ENCODE measurements around the gene MIA2.
"Not testable (repeated sequence)": the region's sequence is repeated elsewhere in the genome, so short reads cannot be mapped to it uniquely, and the experiment has no call there.

The MIA2 gene

DNA sequence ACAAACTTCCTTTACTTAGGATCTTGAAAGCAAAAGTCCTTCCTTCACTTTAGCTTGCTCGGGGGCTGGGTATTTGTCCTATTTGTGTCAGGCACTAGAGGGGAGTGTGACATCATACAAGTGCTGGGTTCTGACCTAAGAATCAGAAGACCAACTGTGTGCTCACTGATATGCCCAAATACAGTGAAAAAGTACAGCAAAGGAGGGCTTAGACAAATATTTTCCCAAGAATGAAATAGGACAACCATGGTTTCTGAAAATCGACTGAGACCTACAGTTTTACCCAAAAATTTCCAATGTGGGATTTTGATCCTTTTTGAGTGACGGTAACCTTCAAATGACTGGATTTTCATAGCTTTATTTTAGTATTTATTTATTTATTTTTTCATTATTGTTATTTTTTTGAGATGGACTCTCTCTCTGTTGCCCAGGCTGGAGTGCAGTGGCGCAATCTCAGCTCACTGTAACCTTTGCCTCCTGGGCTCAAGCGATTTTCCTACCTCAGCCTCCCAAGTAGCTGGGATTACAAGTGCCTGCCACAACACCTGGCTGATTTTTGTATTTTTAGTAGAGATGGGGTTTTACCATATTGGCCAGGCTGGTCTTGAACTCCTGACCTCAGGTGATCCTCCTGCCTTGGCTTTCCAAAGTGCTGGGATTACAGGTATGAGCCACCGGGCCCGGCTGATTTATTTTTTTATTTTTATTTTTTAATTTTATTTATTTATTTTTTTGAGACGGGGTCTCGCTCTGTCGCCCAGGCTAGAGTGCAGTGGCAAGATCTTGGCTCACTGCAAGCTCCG, 1.8 kb upstream of the MIA2 start:
- DNase-seq = peak in 2 of 58 donors; percentile 6 to 20

DNA sequence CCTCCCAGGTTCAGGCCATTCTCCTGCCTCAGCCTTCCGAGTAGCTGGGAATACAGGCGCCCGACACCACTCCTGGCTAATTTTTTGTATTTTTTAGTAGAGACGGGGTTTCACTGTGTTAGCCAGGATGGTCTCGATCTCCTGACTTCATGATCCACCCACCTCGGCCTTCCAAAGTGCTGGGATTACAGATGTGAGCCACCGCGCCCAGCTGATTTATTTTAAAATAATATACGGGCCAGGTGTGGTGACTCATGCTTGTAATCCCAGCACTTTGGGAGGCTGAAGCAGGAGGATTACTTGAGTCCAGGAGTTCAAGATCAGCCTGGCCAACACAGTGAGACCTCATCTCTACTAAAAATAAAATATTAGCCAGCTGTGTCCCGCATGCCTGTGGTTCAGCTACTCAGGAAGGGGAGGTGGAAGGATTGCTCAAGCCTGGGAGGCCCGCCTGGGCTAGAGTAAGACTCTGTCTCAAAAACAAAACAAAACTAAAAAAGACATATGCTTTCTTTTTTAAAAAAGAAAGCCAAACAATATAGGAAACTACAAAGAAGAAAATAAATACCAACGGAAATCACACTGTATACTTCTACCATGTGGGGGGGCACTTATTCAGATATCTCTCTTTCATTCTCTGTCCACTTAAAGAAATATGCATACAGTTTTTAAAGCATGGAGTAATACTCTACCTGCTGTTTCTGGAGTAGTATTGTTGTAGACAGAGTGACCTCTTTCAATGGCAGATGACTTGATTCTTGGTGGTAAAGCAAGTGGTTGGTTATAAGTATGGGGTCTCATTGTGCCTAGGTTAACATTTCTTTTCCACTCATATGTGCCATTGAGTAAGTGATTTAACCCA, 930 bp upstream of the MIA2 start:
- DNase-seq = no peak

DNA sequence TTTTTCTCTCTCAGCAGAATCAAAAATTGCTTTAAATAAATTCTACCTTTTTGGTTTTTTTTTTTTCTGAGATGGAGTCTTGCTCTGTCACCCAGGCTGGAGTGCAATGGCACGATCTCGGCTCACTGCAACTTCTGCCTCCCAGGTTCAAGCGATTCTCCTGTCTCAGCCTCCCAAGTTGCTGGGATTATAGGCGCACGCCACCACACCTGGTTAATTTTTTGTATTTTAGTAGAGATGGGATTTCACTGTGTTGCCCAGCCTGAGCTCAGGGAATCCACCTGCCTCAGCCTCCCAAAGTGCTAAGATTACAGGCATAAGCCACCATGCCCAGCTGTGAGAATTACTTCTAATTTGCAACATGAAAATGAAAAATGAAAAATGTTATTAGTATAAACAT, 1.3 kb downstream of the MIA2 start:
- not testable (repeated sequence) for DNase-seq

DNA sequence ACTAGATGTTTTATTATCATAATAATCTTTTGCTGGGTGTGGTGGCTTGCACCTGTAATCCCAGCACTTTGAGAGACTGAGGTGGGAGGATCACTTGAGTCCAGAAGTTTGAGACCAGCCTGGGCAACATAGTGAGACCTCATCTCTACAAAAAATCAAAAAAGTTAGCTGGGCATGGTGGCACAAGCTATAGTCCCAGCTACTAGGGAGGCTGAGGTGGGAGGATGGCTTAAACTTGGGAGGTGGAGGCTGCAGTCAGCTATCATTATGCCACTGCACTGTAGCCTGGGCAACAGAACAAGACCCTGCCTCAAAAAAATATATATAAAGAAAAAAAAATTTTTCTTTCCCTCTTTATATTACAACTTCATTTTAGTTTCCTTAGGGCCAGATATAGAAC, 1.8 kb downstream of the MIA2 start:
- not testable (repeated sequence) for DNase-seq

DNA sequence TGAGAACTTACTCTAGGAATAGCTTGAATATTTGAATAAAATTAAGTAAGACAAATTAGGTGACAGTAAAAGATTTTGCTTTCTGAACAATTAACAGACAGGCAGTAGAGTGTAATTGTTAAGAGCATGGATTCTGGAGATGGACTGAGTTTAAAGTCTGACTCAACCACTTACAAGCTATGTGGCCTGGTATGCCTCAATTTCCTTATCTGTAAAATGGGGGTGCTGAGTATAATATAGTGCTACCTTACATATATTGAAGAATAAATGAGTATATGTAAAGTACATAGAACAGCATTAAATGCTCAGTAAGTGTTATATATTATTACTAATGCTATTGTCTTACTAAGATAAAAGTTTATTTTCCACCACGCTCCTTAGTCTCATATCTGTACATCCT, 7.1 kb downstream of the MIA2 start:
- no peak for DNase-seq

DNA sequence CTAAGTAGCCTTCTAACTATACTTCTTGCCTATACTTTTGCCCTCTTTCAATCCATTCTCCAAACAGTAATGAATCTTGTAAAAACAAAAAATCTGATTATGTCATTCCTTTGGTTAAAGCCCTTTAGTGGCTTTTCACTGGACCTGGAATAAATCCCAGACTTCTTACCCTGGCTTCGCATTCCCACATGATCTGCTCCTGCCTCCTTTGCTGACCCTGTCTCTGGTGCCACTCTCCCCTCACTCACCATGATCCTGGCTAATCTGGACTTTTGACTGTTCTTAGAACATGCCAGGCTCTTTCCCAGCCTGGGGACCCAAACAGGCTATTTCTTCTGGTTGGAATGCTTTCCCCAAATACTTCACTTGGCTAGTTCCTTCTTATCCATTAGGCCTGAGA, 7.9 kb downstream of the MIA2 start:
- DNase-seq = no peak

DNA sequence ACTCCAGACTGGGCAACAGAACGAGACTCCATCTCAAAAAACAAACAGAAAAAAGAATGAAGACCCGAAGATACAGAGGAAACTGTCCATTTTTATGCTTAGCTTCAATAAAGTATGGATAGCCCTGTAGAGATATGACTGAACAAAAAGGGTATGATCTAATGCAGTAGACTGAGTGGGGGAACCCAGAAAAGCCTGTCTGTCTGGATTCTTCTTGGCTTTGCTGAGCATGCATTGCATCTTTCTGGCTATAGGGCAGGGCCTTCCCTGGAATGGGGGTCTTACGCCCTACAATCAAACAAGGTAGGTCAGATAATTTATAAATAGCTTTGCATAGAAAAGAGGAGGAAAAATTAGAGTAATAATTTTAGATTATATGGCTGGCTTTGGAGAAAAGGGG, 10.1 kb downstream of the MIA2 start:
- DNase-seq = no peak

DNA sequence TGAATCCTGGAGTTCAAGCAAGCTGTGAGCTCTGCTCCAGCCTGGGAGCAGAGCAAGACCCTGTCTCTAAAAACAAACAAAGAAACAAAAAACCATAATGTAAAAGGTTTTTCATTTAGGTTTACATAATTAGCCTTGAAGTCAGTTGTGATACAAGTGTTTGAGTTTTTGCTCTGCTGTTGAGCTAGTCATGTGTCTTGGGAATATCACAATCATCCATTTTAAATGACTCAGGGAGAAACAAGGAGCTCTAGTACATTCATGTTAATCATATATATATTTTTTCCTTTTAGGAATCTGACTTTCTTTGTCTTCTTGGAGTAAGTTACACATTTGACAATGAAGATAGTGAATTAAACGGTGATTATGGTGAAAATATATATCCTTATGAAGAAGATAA, 12.9 kb downstream of the MIA2 start:
- DNase-seq = no peak

DNA sequence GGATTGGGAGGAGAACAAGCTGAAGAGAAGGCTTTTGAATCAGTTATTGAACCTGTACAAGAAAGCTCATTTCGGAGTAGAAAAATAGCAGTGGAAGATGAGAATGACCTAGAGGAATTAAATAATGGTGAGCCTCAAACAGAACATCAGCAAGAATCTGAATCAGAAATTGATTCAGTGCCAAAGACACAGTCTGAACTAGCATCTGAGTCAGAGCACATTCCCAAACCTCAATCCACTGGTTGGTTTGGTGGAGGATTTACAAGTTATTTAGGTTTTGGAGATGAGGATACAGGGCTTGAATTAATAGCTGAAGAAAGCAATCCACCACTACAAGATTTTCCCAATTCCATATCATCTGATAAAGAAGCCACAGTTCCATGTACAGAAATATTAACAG, 13.5 kb downstream of the MIA2 start:
- no peak for DNase-seq

DNA sequence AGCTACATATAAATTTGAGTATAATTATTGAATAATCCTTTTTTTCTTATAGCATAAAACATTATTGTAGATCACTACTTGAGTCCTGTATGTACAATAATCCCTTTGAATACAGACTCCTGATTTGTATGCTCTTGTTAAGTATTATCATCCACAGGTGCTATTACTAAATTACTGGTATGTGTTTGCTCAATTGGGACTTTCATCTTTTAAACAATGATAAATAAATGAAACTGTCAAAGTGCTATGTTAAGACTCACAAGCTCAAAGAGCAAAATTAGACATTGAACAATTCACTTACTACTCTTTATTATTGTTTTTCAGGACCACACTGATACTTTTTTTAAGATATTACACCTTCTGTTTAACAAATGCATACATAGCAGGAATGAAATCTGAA, 17.8 kb downstream of the MIA2 start:
- no peak for DNase-seq

DNA sequence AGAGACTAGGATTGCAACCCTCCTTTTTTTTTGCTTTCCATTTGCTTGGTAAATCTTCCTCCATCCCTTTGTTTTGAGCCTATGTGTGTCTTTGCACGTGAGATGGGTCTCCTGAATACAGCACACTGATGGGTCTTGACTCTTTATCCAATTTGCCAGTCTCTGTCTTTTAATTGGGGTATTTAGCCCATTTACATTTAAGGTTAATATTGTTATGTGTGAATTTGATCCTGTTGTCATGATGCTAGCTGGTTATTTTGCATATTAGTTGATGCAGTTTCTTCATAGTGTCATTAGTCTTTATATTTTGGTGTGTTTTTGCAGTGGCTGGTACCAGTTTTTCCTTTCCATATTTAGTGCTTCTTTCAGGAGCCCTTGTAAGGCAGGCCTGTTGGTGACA, 23.7 kb downstream of the MIA2 start:
- not testable (repeated sequence) for DNase-seq

DNA sequence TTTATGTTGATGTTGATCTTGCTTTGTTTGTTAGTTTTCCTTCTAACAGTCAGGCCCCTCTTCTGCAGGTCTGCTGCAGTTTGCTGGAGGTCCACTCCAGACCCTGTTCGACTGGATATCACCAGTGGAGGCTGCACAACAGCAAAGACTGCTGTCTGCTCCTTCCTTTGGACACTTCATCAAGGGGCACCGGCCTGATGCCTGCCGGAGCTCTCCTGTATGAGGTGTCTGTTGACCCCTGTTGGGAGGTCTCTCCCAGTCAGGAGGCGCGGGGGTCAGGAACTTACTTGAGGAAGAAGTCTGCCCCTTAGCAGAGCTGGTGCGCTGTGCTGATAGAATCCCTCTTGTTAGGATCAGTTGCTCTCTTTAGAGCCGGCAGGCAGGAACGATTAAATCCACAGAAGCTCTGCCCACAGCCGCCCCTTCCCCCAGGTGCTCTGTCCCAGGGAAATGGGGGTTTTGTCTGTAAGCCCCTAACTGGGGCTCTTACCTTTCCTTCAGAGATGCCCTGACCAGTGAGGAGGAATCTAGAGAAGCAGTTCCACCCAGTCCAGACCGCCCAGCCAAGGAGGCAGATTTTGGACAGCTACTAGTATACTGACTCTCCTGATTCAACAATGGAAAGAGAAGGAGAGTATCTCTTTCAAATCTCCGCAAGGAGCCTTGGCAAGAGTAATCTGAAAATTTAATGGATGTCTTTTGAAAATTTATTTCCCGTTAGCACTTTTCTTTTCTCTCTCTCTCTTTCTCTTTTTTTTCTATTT, 25.2 kb downstream of the MIA2 start:
- DNase-seq = no peak

DNA sequence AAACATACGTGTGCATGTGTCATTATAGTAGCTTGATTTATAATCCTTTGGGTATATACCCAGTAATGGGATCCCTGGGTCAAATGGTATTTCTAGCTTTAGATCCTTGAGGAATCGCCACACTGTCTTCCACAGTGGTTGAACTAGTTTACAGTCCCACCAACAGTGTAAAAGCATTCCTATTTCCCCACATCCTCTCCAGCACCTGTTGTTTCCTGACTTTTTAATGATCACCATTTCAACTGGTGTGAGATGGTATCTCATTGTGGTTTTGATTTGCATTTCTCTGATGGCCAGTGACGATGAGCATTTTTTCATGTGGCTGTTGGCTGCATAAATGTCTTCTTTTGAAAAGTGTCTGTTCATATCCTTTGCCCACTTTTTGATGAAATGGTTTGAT, 26.4 kb downstream of the MIA2 start:
- DNase-seq = not testable (repeated sequence)

DNA sequence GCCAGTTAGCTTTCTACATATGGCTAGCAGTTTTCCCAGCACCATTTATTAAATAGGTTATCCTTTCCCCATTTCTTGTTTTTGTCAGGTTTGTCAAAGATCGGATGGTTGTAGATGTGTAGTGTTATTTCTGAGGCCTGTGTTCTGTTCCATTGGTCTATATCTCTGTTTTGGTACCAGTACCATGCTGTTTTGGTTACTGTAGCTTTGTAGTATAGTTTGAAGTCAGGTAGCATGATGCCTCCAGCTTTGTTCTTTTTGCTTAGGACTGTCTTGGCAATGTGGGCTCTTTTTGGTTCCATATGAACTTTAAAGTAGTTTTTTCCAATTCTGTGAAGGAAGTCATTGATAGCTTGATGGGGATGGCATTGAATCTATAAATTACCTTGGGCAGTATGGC, 28.5 kb downstream of the MIA2 start:
- not testable (repeated sequence) for DNase-seq

DNA sequence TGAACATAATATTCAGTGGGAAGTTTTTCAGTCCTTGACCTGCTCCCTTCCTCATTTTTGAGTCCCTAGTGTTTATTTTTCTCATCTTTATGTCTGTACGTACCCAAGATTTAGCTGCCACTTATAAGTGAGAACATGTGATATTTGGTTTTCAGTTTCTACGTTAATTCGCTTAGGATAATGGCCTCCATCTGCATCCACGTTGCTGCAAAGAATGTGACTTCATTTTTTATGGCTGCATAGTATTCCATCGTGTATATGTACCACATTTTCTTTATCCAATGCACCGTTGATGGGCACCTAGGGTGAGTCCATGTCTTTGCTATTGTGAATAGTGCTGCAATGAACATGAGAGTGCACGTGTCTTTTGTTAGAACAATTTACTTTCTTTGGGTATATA, 30.3 kb downstream of the MIA2 start:
- no peak for DNase-seq

DNA sequence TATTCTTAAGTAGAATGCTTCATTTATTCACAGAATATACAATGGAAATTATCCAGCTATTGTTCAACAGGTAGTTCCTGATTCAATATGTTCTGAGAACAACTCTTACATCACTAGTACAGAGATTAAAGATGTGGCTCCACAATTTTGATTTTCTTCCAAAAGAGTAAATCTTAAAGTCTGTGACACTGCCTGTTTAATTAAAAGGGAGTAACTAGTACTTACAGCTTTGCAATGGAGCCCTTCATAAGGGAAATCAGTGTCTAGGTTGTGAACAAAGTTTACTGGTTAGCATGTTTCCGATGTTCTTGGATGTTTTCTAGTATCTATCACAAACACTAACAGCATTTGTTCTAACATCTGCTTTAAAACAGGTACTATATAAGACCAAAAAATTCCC, 30.8 kb downstream of the MIA2 start:
- DNase-seq = no peak

DNA sequence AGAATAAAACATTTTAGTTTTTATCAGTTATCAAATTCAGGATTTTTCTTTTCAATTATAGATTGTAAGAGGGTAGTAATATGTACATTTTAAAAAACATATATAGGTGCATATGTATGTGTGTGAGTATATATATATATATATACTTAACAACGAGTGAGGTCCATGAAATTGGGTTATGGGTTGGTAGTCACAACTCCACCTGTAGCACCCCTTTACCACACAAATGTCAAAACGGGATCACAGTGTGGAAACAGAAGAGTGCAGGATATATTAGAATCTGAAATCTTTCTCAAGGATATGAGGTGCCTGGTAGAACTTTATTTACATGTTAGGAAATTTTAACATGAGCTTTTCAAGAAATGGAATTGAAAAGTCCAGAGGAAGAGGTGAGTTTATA, 31.3 kb downstream of the MIA2 start:
- no peak for DNase-seq

DNA sequence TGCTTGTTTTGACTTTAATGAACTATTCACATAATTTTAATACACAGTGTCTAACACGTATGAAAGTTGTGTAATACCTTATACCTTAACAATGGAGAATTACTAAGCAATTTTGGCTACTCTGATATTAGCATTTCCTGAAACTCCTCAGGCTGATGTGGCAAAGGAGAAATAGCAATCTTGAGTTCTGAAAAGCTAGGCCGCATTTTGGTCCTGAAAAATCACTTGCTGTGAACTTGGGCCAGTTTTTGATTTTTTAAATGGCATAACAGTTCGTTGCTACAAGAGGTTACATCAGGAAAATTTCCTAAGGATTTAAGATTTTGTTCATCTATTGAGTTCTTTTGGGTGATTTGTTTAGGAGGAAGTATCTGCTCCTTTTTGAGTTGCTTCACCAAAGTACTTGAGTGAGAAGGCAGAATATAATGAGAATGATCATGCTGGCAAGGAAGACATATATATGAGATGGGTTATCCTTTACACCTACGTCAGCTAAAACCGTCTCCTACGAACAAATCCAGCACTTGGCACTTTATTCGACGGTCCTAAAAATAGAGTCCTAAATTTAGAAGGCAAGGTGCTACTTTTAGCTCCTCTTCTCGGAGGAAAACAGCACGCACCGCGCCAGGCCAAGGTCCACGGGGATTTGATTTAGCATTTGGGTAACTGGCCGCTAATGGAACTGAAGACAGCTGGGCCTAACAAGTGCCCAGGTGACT, 32.2 kb downstream of the MIA2 start:
- peak in 3 of 58 donors; percentile 21 to 53 (median 47) for DNase-seq

DNA sequence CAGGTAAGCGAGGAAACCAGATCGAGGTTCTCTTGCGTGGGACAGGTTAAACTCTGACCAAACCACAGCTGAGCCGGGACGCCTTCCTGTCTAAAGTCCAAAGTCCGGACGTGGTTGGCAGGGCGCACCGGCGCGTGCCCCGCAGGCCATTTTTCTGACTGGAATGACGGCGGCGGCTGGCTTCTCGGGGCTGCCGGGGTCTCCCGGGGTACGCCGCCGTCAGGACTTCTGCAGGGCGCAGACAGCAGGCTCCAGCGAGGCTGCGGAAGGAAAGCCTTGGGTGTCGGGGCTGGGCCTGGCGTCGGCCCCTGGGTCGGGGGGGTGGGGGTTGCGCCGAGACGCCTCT, 32.8 kb downstream of the MIA2 start:
- peak in 37 of 58 donors; percentile 16 to 87 (median 62) for DNase-seq

DNA sequence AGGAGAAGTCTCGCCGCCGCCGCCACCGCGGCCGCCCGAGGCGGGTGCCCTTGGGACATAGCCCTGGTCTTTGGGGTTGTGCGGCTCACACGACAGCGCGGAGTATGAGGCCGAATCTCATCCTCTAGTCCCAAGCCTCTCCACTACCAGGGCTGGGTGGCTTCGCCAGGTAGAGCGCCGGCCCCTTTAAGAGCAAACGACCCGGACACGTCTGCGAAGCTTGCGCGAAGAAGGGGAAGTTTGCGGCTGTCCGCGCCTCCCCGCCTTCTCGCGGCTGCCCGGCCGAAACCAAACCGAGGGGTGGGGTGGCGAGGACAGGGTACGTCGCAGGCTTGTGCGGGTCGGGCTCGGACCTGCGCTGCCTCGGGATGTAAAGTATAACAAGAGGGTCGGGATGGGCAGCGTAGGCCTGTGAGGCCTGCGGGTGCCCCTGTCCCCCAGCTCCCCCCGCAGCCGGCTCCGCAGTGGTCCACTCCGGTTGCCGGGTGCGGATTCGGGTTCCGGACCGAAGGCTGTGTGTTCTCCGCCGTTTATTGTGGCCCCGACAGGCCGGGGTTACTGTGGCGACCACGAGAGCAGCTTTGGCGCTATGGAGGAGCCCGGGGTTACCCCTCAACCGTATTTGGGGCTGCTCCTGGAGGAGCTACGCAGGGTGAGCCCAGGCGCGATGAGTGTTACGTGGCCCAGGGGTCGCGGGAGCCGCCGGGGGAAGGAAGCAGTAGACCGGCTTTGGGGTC, 33.3 kb downstream of the MIA2 start:
- DNase-seq = peak; percentile 17 to 89 (median 74)

DNA sequence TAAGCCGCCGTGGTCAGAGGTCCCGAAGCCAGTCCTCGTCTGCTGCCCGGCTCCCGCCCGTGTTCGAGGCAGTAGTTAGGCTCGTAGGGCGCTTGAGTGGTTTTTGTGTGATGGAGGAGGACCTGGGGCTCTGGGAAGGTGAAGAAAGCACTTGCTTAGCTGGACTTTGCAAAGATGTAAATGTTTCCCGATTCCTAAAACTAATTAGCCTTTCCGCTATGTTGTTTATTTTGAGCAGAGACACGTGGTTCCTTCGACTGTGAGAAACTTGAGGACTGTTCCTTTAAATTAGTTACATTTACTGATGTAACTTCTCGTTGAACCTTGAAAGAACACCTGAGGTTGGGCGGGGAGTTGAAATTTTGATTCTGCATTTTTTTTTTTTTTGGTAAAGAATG, 33.9 kb downstream of the MIA2 start:
- DNase-seq = peak in 4 of 58 donors; percentile 31 to 56 (median 36)
